Measurements from ENCODE around the gene GATAD1.
"Not testable (repeated sequence)": the region's sequence is repeated elsewhere in the genome, so short reads cannot be mapped to it uniquely, and the experiment has no call there.

The GATAD1 gene, protein sequence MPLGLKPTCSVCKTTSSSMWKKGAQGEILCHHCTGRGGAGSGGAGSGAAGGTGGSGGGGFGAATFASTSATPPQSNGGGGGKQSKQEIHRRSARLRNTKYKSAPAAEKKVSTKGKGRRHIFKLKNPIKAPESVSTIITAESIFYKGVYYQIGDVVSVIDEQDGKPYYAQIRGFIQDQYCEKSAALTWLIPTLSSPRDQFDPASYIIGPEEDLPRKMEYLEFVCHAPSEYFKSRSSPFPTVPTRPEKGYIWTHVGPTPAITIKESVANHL

DNA sequence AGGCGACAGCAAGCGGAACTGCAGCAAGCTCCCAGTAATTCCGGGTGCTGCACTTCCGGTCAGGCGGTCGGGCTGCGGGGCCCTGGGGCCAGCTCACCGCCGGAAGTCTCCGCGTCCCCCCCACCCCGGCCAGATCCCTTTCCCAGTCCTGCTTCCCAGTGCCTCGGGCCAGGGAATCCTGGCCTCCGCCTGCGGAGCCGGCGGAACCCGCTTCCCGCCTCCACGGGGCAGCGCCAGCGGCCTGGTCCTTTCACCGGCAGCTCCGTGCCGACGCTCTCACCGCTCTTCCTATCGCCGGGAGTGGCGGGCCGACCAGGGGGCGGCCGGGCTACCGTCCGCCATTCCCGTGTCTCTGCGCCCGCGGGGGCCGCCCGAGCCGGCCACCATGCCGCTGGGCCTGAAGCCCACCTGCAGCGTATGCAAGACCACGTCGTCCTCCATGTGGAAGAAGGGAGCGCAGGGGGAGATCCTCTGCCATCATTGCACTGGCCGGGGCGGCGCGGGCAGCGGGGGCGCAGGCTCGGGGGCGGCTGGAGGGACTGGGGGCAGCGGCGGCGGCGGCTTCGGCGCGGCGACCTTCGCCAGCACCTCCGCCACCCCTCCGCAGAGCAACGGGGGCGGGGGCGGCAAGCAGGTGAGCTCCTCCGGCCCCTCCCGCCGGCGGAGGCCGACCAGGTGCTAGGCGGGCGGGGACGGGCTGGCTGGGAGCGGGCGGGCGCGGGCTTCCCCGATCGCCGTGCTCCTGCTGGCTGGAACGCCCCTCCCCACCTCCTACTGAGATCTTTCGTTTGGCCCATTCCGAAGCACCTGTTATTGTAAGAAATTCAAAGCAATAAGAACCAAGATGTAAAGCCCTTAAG, at the start of gene GATAD1:
GATAD1 (plus strand) TSS at position 138 of the 860 bp plus-strand sequence; CDS start at position 386, 248 bp downstream.
- DNase-seq (ENCODE audit: extremely low read depth in 1 of 2, low read depth in 1 of 2) = peak; percentile 57 to 72

DNA sequence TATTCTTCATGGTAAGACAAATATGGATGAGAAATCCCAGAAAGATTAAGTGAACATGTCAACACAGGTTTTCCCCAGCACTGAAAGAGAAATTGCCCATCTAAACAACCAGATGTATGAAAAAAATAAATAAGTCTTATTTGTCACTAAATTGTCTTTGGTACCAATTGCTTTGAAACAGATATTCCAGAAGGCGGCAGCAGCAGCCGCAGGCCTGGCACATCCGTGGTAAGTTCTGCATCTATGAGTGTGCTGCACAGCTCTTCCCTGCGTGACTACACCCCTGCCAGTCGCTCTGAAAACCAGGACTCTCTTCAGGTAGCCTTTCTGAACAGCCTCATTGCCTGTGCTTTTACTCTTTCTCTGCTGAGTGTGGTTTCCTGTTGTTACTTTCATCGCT, 49.7 kb upstream of the GATAD1 start:
- DNase-seq (ENCODE audit: extremely low read depth in 1 of 2, low read depth in 1 of 2) = no peak

DNA sequence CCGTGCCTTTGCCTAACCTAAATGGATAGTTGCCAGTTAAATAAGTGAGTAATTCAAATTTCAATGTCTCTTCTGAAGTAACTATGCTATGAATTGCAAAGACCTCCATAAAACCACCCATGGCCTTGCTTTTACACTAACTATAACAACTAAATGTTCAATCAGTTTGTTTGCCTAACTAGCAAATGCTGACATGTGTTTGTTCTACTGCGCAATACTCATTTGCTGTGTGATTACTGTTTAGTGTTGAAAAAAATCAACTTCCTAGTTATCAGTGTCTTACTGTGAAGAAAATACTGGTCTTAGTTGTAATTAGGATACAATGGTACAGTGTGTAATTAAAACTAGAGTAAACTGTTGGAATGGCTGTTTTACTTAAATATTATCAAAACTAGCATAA, 47.3 kb upstream of the GATAD1 start:
- no peak for DNase-seq (ENCODE audit: extremely low read depth in 1 of 2, low read depth in 1 of 2)

DNA sequence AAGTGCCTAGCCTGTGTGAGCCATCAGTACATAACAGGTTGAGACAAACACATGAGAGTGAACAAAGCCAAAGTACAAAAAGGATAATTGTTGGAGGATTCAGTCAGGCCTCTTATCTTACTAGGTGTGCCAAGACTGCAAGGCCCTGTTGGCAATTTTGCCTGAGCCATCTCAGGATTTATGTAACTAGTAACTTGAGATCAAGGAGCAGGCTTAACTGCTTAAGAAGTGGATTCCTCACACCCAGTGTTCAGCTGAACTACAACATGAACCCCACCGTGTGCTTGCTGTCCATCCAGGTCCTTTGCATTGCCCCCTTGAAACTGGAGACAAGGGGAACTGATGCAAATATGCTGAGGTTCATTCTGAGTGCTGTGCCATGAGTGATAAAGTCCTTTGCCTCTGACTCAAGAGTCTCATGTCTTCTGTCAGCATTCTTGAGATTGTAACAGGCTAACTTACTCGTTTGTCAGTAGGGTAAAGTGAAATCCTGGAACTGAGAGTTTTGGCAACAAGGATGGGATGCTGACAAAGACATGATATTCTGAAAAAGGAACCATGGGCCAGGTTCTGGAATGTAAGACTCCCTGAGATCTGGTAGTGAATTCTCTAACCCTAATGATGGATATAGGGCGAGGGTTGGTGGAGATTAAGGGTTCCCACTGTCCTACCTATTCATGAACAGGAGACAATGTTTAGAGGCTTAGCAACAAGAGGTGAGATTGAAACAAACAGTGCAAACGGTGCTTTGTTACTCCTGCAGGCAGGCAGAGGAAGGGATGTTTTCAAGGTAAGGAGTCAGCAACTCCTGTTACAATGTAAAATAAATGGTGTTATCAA, 44.1 kb upstream of the GATAD1 start:
- no peak for DNase-seq (ENCODE audit: extremely low read depth in 1 of 2, low read depth in 1 of 2)

DNA sequence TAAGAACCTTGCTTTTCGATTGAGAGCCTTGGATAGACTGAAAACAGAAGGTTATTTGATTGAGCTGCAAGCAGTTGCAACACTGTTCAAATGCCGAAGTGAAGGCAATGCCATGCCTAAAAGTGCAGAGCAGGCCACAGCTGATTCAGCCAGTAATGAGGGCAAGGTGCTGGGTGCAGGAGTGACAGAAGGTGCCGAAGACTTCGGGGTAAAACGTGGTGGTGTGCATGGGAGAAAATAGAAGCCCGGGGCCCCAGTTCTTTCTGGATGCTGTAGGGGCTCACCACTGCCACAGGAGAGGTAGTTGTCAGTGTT, 43.6 kb upstream of the GATAD1 start:
- no peak for DNase-seq (ENCODE audit: extremely low read depth in 1 of 2, low read depth in 1 of 2)

DNA sequence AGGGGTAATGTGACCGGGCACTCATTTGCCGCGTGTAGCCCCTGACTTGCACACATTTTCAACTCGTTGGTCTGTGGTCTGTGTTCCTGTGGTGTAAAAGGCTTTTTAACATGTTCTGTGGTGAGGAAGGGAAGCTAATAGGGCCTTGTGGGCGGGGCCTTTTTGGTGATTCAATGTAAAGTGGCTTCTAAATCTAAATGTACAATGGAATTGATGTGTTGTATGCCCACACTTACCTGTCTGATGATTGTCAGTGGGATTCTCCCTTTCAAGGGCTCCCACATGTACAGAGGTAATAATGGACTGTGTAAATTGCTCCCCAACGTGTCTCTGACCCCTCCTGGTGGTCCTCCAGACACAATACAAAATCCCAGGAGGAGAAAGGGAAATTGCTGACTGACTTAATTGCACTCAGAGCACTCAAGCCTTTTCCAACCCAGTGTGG, 43.1 kb upstream of the GATAD1 start:
- peak; percentile 37 to 46 for DNase-seq (ENCODE audit: extremely low read depth in 1 of 2, low read depth in 1 of 2)

DNA sequence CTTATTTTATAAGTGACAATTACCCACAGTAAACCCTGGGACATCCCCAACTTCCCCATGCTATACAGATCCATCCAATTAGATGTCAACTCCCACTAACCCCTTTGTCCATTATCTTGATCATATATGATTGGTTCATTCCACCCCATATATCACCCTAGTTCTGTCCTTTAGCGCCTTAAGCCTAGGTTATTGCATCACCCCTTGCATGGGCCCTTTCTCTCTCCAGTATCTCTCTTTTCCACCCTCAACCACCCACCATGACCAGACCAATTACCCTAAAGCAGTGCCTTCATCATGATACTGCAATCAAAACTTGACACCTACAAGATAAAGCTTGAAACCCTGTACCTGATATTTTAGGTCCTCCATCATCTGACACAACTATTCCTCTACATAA, 37.9 kb upstream of the GATAD1 start:
- no peak for DNase-seq (ENCODE audit: extremely low read depth in 1 of 2, low read depth in 1 of 2)

DNA sequence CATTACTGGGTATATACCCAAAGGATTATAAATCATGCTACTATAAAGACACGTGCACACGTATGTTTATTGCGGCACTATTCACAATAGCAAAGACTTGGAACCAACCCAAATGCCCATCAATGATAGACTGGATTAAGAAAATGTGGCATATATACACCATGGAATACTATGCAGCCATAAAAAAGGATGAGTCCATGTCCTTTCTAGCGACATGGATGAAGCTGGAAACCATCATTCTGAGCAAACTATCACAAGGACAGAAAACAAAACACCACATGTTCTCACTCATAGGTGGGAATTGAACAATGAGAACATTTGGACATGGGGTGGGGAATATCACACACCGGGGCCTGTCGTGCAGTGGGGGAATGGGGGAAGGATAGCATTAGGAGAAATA, 37.1 kb upstream of the GATAD1 start:
- not testable (repeated sequence) for DNase-seq (ENCODE audit: extremely low read depth in 1 of 2, low read depth in 1 of 2)

DNA sequence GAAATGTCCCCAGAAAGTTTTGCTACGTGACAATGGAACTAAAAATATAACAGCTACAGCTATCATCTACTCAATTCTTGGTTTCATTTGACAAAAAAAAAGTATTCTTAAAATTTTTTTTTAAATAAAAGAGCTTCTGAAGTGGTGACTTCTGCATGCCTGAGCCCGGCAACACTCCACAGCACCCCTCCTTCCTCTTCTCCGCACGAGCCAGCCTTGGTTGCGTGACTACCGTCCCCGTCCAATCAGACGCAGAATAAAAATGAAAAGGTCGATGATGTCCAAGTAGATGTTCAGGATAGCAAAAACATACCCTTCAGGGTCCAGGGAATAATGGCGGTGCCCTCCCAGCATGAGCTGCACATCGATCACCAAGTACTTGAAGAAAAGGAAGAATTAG, 34.5 kb upstream of the GATAD1 start:
- no peak for DNase-seq (ENCODE audit: extremely low read depth in 1 of 2, low read depth in 1 of 2)

DNA sequence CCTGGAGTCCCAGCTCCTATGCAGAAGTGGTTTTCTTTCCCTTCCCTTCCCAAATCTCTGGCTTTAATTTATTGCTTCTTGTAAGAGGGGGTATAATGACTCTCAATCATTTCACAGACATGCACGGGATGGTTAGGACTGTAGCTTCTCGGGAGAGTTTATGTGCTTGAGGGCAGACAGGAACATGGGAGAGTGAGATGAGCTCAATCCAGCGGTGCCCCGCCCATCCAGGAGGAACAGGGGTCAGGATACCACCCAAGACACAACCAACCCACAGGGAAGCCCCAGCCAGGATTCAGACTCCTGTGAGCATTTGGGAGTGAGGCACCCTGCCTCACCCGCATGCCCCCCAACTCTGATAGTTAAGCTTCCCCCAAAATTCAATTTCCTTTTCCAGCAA, 33.7 kb upstream of the GATAD1 start:
- DNase-seq (ENCODE audit: extremely low read depth in 1 of 2, low read depth in 1 of 2) = no peak

DNA sequence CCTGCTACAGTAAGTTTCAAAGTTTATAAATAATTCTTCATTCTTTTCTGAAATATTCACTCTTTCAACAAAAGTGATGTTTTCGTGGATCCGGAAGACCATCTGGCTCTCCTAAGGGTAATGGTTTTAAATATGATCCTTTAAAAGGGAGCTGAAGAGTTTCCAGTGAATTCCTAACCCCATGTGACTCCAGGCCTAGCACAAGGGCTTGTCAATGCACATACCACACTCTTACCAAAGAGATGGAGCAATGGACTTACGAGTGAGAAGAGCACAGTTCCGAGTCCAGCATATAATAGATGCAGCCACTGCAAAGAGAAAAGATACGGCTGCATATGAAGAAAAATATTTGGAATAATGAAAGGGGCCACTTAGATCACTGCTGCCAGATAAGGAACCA, 32.1 kb upstream of the GATAD1 start:
- no peak for DNase-seq (ENCODE audit: extremely low read depth in 1 of 2, low read depth in 1 of 2)

DNA sequence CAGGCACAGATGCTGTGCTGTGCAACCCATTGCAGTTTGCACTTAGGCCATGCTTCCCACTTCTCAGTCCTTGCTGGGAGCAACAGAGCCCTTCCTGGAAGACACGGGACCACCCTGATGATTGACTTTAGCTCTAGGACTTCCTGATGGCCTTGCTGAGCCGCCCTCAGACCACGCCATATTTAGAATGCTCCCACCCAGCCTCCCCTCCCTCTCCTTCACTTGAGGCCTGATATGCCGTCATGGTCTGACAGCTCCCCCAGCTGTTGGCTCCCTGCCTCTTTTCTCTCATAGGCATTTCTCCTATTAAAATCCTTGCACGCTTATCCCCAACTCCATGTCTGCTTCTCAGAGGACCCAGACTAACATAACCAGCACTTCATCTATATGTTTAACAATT, 29.4 kb upstream of the GATAD1 start:
- DNase-seq (ENCODE audit: extremely low read depth in 1 of 2, low read depth in 1 of 2) = no peak

DNA sequence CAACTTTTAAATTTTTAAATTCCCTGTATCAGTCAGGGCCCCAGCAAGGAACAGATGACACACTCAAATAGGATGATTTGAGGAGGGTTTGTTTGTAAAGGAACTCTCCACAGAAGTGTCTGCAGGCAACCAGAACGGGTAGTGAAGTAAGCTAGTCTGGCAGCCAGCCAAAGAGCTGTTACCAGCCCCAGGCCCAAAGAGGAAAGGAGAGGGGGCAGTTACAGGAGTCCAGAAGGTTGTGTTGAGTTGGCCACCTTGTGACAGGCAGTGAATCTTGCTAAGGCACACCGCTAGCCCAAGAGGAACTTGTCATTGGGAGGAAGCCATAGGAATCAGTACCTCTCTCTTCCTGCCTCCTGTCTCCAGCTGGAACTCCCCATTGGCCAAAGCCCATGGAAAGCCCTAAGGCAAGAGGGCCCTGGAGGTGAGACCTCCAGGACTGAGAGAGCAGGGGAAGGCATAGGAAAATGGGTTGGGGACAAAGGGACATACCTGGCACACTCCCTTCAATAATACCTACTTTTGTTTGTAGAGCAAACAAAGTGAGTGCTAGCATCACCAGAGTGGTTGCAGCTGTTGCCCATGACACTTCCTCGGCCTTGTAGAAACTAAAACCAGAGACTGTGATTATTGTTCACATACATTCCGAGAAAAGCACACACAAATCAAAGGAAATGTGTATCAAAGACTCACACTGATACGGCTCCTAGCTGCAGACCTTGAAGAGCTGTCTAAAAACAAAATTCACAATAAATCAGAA, 25.4 kb upstream of the GATAD1 start:
- DNase-seq (ENCODE audit: extremely low read depth in 1 of 2, low read depth in 1 of 2) = no peak

DNA sequence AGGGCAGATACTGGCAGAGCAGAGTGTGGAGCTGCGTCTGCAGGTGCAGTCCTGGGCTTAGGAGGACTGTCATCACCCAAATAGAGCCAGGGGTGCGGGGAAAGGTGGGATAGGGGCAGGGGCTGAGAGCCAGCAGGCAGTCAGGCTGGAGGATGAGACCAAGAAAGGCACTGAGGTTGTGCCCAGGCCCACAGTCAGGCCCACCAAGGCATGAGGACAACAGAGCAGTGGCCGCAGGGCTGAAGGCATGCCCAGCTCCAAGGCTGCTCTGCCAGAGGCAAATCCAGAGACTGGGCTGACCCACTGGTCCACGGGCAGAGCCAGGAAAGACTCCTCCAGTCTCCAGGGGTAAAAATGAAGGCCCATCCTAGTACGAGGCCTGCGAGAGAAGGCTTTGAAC, 24.4 kb upstream of the GATAD1 start:
- DNase-seq (ENCODE audit: extremely low read depth in 1 of 2, low read depth in 1 of 2) = no peak

DNA sequence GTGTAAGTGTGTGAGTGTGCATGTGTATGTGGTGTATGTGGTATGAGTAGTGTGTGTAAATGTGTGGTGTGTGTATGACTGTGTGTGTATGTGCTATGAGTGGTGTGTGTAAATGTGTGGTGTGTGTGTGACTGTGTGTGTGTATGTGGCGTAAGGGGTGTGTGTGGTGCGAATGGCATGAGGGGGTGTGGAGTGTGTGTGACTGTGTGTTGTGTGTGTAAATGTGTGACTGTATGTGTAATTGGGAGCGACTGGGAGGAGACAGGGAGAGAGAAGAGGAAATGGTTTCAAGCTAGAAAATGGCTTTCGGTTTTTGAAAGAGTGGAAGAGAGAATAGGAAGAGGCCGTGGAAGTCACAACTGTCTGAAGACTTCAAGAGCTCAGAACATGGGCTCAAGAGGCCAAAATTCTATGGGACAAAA, 23.6 kb upstream of the GATAD1 start:
- no peak for DNase-seq (ENCODE audit: extremely low read depth in 1 of 2, low read depth in 1 of 2)

DNA sequence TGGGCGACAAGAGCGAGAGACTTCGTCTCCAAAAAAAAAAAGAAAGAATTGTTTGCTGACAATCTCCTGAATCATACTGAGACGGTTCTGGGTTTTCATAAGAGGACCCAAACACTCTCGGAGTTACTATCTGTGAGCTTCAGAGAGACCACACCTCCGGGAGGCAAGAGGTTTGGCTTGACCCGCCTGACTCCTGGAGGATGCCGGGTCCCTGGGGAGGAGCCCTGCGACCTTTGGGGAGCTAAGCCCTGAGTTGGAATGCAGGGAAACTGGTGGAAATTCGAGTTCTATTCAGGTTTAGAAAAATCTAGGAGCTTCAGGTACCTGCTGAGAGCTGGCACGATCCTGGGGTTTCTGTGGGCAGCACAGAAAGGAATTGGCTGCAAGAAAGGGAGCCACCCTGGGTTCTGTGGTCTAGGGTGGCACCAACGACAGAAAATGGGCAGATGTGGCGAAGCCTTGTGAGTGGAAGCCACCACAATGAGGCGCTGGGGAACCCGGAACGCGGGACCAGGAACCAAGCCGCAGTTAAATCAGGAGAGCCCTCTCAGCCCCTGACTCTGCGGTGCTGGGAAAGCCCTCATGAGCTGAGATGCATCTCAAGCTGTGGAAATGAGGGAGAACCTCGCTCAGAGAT, 21.9 kb upstream of the GATAD1 start:
- no peak for DNase-seq (ENCODE audit: extremely low read depth in 1 of 2, low read depth in 1 of 2)

DNA sequence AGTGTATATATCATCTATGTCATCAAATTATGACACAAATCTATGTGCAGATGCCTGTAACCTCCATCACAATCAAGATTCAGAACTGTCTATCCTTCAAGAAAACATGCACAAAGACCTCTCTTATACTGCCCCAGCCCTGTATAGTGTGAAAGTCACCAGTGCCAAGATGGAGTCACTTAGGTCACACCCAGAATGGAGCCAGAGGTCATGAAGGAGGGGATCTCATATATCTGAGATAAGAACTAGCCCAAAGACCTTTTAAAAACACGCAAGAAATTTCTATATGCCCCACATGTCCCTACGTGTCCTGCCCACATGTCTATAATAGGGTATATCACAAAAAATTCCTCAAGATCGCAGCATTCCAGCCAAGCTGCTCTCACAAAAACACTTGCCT, 20.1 kb upstream of the GATAD1 start:
- no peak for DNase-seq (ENCODE audit: extremely low read depth in 1 of 2, low read depth in 1 of 2)

DNA sequence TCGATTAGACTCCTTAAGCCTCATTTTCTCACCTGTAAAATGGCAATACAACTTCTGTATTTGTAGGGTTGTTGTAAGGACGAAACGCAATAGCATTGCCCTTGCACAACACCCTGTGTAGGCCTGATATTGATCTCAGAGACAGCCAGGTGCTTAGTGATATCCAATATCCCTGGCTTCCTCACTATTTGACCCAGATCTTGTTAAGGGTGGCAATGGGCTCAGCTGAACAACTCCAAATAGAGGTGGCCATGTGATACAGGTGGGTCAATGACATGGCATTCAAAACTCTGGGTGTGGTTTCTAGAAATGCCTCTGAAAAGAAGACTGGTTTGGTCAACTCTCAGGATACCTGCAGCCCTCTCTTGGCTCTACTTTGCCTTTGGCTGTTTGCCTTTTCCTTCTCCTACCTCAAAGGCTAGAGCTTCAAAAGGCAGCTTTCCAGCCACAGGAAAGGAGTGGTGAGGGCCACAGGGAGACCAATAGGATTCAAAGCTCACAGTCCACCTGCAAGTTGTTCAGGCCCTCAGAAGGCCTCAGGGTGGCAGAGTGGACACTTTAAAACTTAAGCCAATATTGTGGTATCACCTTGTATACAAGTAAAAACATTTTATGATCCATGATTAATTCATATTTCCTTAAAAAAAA, 14.9 kb upstream of the GATAD1 start:
- DNase-seq (ENCODE audit: extremely low read depth in 1 of 2, low read depth in 1 of 2) = no peak

DNA sequence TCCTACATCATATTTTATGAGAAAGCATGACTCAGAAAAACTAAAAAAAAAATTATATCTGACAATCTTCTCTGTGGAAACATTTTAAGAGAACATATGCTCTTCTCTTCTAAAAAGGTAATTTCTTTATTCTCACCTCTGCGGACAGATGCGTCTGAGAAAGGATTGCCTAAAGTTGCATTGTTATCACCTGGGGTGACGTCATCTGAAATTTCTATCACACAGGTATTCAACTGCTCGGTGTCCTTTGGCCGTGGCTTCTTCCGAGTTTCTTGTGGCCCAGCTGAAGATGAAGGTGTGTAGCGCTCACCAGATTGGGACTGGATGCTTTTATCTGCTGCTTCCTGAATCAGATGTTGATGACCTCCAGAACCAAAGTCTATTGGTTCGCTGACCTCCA, 14.3 kb upstream of the GATAD1 start:
- no peak for DNase-seq (ENCODE audit: extremely low read depth in 1 of 2, low read depth in 1 of 2)

DNA sequence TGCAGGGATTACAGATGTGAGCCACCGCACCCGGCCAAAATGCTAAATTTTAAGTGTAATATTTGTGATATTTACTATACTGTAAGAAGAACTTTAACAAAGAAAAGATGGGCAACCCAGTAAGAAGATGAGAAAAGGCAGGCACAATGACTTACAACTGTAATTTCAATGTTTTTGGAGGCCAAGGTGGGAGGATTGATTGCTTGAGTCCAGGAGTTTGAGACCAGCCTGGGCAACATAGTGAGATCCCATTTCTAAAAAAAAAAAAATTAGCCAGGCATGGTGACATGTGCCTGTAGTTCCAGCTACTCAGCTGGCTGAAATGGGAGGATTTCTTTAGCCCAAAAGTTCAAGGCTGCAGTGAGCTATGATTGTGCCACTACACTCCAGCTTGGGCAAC, 11.7 kb upstream of the GATAD1 start:
- no peak for DNase-seq (ENCODE audit: extremely low read depth in 1 of 2, low read depth in 1 of 2)
